ENCODE results near the gene BZW1. TPM values are rescaled to one million over a fixed set of nuclear protein-coding genes. Genes with fewer than 3 reads are reported as not detected.

BZW1 gene
- total RNA-seq, 4 donors from 2014 or later: 248 to 368 (median 315) TPM

DNA sequence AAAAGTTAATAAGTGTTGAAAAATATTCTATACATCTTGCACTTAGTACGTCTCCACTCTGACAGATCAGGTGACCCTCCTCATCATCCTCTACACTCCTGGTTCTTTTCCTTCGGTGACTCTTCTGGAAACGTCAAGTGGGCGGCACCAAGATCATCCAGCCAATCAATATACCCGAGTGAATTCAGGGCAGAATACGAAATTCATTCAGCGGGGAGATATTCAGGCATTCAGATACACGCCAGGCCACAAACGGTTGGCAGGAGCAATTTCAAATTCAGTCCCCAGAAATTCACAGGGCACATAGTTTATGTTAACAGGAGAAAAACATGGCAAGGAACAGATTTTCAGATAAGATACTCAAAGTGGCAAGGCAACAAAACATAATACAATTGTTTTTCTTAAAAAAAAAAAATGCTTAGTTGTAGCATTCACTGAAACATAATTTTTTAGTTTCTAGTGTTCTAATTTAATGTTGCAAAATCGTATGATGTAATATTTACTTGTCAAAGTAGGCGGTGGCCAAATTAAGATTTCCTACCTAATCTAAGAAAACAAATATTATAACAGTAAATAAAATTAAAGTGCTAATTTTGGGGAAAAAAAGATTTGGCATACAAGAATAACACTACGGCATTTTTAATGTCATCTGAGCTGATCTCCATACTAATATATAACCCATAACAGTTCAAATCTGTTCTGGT lies 48.5 kb downstream of the BZW1 start:
- DNase-seq (ENCODE audit: low spot score) (no peak), ATAC-seq (ENCODE audit: low FRiP score) (no peak)
- TF ChIP-seq CTCF (IDR thresholded peaks at IDR 0.05): no peak

DNA sequence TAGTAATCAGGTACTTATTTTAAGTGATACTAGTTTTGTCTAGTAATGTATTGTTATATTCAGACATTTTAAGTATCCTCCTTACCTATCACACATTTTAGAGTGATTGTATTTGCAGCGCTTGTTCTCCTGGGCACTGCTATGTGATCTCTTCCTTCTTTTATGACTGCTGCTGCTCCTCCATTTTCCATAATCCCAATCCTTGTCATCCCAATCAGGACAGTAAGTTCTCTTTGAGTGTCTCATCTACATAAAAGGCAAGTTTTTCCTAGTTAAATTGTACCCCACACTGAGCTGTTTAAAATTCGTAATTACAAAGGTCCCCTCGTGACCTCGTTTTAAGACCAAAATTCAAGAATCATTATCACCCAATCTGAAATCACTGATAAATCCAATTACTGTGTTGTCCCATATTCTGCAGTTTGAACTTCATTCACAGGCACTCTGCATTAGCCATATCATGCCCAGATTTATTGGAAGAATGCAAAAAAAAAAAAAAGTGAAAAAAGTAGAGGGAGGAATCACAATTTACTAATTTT lies 50.0 kb downstream of the BZW1 start:
- DNase-seq (ENCODE audit: low spot score) (no peak), ATAC-seq (ENCODE audit: low FRiP score) (no peak)
- TF ChIP-seq CTCF (IDR thresholded peaks at IDR 0.05): no peak

GRCh38 chr2:200862532-200863000 lies 50.9 kb downstream of the BZW1 start:
- no peak for ATAC-seq (ENCODE audit: low FRiP score)
- TF ChIP-seq CTCF (IDR thresholded peaks at IDR 0.05): no peak
- no peak for DNase-seq (ENCODE audit: low spot score)

- DNase-seq (ENCODE audit: low spot score) (no peak), ATAC-seq (ENCODE audit: low FRiP score) (no peak)
- TF ChIP-seq CTCF (IDR thresholded peaks at IDR 0.05): no peak
Measured at GRCh38 chr2:200863782-200864175, 52.1 kb downstream of the BZW1 start.

- DNase-seq (ENCODE audit: low spot score) (peak; percentile 86), ATAC-seq (ENCODE audit: low FRiP score) (peak; percentile 88)
- no peak for TF ChIP-seq CTCF (IDR thresholded peaks at IDR 0.05)
Measured at GRCh38 chr2:200864176-200865034, 52.7 kb downstream of the BZW1 start, which contains the start of gene CLK1. TSS of gene CLK1 (minus strand) at chr2:200864658. CDS start at chr2:200861862, 2,796 bp downstream.

DNA sequence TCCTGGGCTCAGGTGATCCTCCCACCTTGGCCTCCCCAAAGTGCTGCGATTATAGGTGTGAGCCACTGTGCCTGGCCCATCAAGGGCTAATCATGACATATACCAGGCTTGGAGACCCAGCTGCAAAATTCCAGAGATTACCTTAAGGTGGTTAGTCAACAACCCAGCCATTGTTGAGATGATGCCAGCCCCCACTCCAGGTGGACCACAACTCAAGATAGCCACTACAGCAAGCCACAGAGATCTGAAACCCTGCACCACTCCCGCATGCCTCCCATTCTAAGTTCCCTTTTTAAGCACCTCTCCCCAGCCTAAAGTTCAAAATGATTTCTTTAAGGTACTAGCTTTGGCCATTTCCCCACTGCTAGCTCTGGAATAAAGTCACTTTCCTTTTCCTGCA lies 57.3 kb downstream of the BZW1 start:
- TF ChIP-seq CTCF (IDR thresholded peaks at IDR 0.05): no peak
- DNase-seq (ENCODE audit: low spot score) (no peak), ATAC-seq (ENCODE audit: low FRiP score) (no peak)
